Mesenchymal stem cell (in vitro differentiated cells and primary cell): ENCODE measurements around the gene DOK5.
A peak's percentile ranks its signal among the peaks of the same experiment; 100 is the strongest.

Experiments used
- DNase-seq: peaks from one replicate; pipeline ENCODE4 v3.0.0-alpha.2; 2013
- H2AFZ ChIP-seq: one replicate; pipeline ENCODE4 v1.6.1; 2013; ENCODE audit warnings: low read depth, mild to moderate bottlenecking, control low read depth, inconsistent platforms, low read length, moderate library complexity
- H2AK5ac ChIP-seq: 2 replicates; pipeline ENCODE4 v1.6.1; 2013; ENCODE audit warnings: low read length, moderate library complexity, mild to moderate bottlenecking, inconsistent platforms; ENCODE audit not compliant: severe bottlenecking
- H2BK120ac ChIP-seq: one replicate; pipeline ENCODE4 v1.6.1; 2013; ENCODE audit warnings: low read depth, mild to moderate bottlenecking, inconsistent platforms, low read length, moderate library complexity
- H2BK12ac ChIP-seq, 2 experiments: one replicate each; pipeline ENCODE4 v1.6.1; 2013; ENCODE audit warnings: inconsistent platforms in 2 of 2, low read length in 2 of 2, mild to moderate bottlenecking in 2 of 2, moderate library complexity in 2 of 2, control low read depth in 1 of 2
- H2BK15ac ChIP-seq: one replicate; pipeline ENCODE4 v1.6.1; 2013; ENCODE audit warnings: mild to moderate bottlenecking, low read depth, inconsistent platforms; ENCODE audit not compliant: poor library complexity, severe bottlenecking
- H2BK5ac ChIP-seq: 2 replicates; pipeline ENCODE4 v1.6.1; 2013; ENCODE audit warnings: low read depth, mild to moderate bottlenecking, low read length, control low read depth, inconsistent platforms; ENCODE audit not compliant: poor library complexity, severe bottlenecking
- H3K14ac ChIP-seq, 2 experiments: one replicate each; pipeline ENCODE4 v1.6.1; 2013; ENCODE audit warnings: inconsistent platforms in 2 of 2, low read length in 2 of 2, control low read depth in 1 of 2, mild to moderate bottlenecking in 1 of 2, moderate library complexity in 1 of 2
- H3K18ac ChIP-seq, 2 experiments: one replicate each; pipeline ENCODE4 v1.6.1; 2013; ENCODE audit warnings: inconsistent platforms in 2 of 2, low read length in 2 of 2, control low read depth in 1 of 2, low read depth in 1 of 2, mild to moderate bottlenecking in 1 of 2
- H3K23ac ChIP-seq, 2 experiments: one replicate each; pipeline ENCODE4 v1.6.1; 2013; ENCODE audit warnings: inconsistent platforms in 2 of 2, low read length in 2 of 2, mild to moderate bottlenecking in 2 of 2, moderate library complexity in 2 of 2, control low read depth in 1 of 2
- H3K27ac ChIP-seq: 2 replicates; pipeline ENCODE4 v1.5.1; 2013; ENCODE audit warnings: mild to moderate bottlenecking, moderate library complexity, low read length, control low read depth, inconsistent platforms; ENCODE audit not compliant: poor library complexity, severe bottlenecking
- H3K27me3 ChIP-seq, 2 experiments: 2 replicates each; pipeline versions ENCODE4 v1.6.1 to v1.7.0; 2013; ENCODE audit warnings: low read length in 2 of 2, mild to moderate bottlenecking in 2 of 2, moderate library complexity in 2 of 2, control low read depth in 1 of 2, inconsistent platforms in 1 of 2; ENCODE audit not compliant: control insufficient read depth in 1 of 2, insufficient read depth in 1 of 2
- H3K36me3 ChIP-seq, 2 experiments: 2 replicates each; pipeline versions ENCODE4 v1.6.1 to v1.7.0; 2013; ENCODE audit warnings: low read length in 2 of 2, control low read depth in 1 of 2, inconsistent platforms in 1 of 2, low read depth in 1 of 2, mild to moderate bottlenecking in 1 of 2; ENCODE audit not compliant: insufficient read depth in 2 of 2, control insufficient read depth in 1 of 2
- H3K4ac ChIP-seq, 2 experiments: one replicate each; pipeline ENCODE4 v1.6.1; 2013; ENCODE audit warnings: inconsistent platforms in 2 of 2, low read length in 2 of 2, mild to moderate bottlenecking in 2 of 2, moderate library complexity in 2 of 2, control low read depth in 1 of 2, low read depth in 1 of 2
- H3K4me1 ChIP-seq: 2 replicates; pipeline ENCODE4 v1.6.1; 2013; ENCODE audit warnings: low read depth, low read length, control low read depth; ENCODE audit not compliant: control insufficient read depth, insufficient read depth
- H3K4me2 ChIP-seq: 2 replicates; pipeline ENCODE4 v1.6.1; 2013; ENCODE audit warnings: low read length, mild to moderate bottlenecking, inconsistent platforms; ENCODE audit not compliant: poor library complexity, severe bottlenecking
- H3K4me3 ChIP-seq, 2 experiments: 2 replicates each; pipeline versions ENCODE4 v1.5.1 to v1.7.0; 2013; ENCODE audit warnings: low read length in 2 of 2, mild to moderate bottlenecking in 2 of 2, control low read depth in 1 of 2, low read depth in 1 of 2; ENCODE audit not compliant: insufficient read depth in 1 of 2
- H3K79me1 ChIP-seq: replicated peaks from 2 replicates; pipeline ENCODE4 v1.6.1; 2013; ENCODE audit warnings: mild to moderate bottlenecking, control low read depth, low read length, inconsistent platforms; ENCODE audit not compliant: poor library complexity, severe bottlenecking
- H3K9ac ChIP-seq: 2 replicates; pipeline ENCODE4 v1.7.0; 2013; ENCODE audit warnings: mild to moderate bottlenecking, low read length, moderate library complexity
- H3K9me3 ChIP-seq: 2 replicates; pipeline ENCODE4 v1.7.0; 2013; ENCODE audit warnings: mild to moderate bottlenecking, low read length; ENCODE audit not compliant: control insufficient read depth
- H4K8ac ChIP-seq: one replicate; pipeline ENCODE4 v1.6.1; 2013; ENCODE audit warnings: inconsistent platforms, mild to moderate bottlenecking, low read length, moderate library complexity
- H4K91ac ChIP-seq: one replicate; pipeline ENCODE4 v1.6.1; 2013; ENCODE audit warnings: mild to moderate bottlenecking, low read length, inconsistent platforms
- WGBS: methylation state at CpG from one replicate; pipeline ENCODE4 v1.1.7; 2013; ENCODE audit warnings: mixed read lengths; 5-methylcytosine and 5-hydroxymethylcytosine counted together

DOK5 gene

DNA sequence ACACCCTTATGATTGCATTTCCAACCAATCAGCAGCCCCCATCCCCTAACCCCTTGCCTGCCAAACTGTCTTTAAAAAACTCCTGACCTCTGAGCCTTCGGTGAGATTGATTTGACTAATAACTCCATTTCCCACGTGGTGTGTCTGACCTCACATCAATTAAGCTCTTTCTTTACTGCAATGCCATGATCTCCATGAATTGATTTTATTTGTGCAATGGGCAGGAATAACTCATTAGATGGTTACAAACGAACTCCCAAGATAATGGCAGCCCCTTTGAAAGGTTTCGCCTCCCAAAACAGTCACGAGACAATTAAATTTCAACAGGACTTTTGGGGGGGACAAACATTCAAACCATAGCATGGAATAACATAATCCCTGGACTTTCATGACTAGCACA lies 161.2 kb downstream of the DOK5 start:
- 68% methylated on average over 5 of the region's 5 CpGs for WGBS
- Histone ChIP-seq H4K91ac (no peak overlapping the region), H3K23ac (no peak overlapping the region)

DNA sequence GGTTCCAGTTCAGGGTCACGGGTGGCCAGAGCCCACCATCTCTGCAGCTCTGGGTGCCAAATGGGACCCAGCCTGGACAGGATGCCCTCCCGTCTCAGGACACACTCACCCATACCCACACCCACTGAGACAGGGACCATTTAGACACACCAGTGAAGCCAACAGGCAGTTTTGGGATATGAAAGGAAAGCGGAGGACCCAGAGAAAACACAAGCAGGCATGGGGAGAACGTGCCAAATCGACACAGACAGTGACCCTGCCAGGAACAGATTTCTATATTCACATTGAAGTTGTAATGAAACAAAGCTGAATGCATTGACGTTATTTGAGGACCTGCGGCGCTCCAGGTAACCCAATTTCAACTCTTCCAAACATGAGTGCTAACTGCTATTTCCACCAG lies 164.5 kb downstream of the DOK5 start:
- no peak overlapping the region for H4K8ac ChIP-seq
- no peak overlapping the region for H2BK12ac ChIP-seq
- no peak overlapping the region for H2BK15ac ChIP-seq
- no peak overlapping the region for H4K91ac ChIP-seq
- DNase-seq: no peak
- 86% methylated on average over 6 of the region's 8 CpGs for WGBS
- no peak overlapping the region for H3K27ac ChIP-seq
- H3K36me3 ChIP-seq: no peaks in the 10 kb centered on the region
- no peaks in the 10 kb centered on the region for H3K4me1 ChIP-seq
- no peak overlapping the region for H3K9ac ChIP-seq
- H3K23ac ChIP-seq: no peak overlapping the region
- no peak overlapping the region for H3K4me3 ChIP-seq
- H3K4me2 ChIP-seq: no peak overlapping the region
- H2BK5ac ChIP-seq: no peak overlapping the region
- no peaks in the 10 kb centered on the region for H3K27me3 ChIP-seq
- H3K4ac ChIP-seq: no peak overlapping the region
- H3K14ac ChIP-seq: no peak overlapping the region
- no peaks in the 10 kb centered on the region for H3K79me1 ChIP-seq
- no peak overlapping the region for H2AFZ ChIP-seq
- H2AK5ac ChIP-seq: no peak overlapping the region
- no peaks in the 10 kb centered on the region for H3K9me3 ChIP-seq
- no peak overlapping the region for H2BK120ac ChIP-seq
- no peak overlapping the region for H3K18ac ChIP-seq

More for the DNA sequence above, 161.2 kb downstream of the DOK5 start:
- H2BK5ac ChIP-seq: no peak overlapping the region
- H3K79me1 ChIP-seq: no peaks in the 10 kb centered on the region
- H3K27ac ChIP-seq: no peak overlapping the region
- no peak for DNase-seq
- no peaks in the 10 kb centered on the region for H3K9me3 ChIP-seq
- no peaks in the 10 kb centered on the region for H3K36me3 ChIP-seq
- H3K18ac ChIP-seq: no peak overlapping the region
- no peak overlapping the region for H3K4me3 ChIP-seq
- no peak overlapping the region for H2BK15ac ChIP-seq
- no peaks in the 10 kb centered on the region for H3K27me3 ChIP-seq
- no peak overlapping the region for H2AK5ac ChIP-seq
- H3K4me1 ChIP-seq: no peaks in the 10 kb centered on the region
- H4K8ac ChIP-seq: no peak overlapping the region
- no peak overlapping the region for H2BK12ac ChIP-seq
- no peak overlapping the region for H3K4ac ChIP-seq
- H3K9ac ChIP-seq: no peak overlapping the region
- H2BK120ac ChIP-seq: no peak overlapping the region
- no peak overlapping the region for H3K4me2 ChIP-seq
- H2AFZ ChIP-seq: no peak overlapping the region
- H3K14ac ChIP-seq: no peak overlapping the region

DNA sequence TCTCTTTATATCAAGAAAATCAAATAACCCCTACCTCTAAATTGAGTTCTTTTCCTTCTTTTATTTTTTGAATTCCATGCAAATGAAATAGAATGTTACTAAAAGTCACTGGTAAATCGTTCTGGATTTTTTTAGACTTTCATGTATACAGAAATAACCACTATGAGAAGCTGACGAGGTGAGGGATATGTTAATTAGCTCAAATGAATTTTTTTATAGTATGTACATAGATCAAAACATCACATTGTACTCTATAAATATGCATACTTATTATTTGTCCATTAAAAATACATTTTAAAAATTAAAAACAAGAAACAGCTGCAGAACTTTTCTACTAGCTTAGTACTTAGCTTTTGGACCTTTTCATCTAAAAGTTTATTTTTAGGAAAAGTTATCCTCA lies 165.4 kb downstream of the DOK5 start:
- Histone ChIP-seq H3K23ac (no peak overlapping the region), H3K9me3 (no peaks in the 10 kb centered on the region), H2BK120ac (no peak overlapping the region), H2BK5ac (no peak overlapping the region), H2AFZ (no peak overlapping the region), H3K79me1 (no peaks in the 10 kb centered on the region), H3K4me1 (no peaks in the 10 kb centered on the region), H3K4me2 (no peak overlapping the region), H3K9ac (no peak overlapping the region), H2AK5ac (no peak overlapping the region), H3K4me3 (no peak overlapping the region), H2BK12ac (no peak overlapping the region), H3K36me3 (no peaks in the 10 kb centered on the region), H3K4ac (no peak overlapping the region), H3K27me3 (no peaks in the 10 kb centered on the region), H3K18ac (no peak overlapping the region), H3K27ac (no peak overlapping the region), H3K14ac (no peak overlapping the region), H4K91ac (no peak overlapping the region), H2BK15ac (no peak overlapping the region), H4K8ac (no peak overlapping the region)
- no peak for DNase-seq
- no CpG with 5 or more reads among the region's 2 CpGs for WGBS

DNA sequence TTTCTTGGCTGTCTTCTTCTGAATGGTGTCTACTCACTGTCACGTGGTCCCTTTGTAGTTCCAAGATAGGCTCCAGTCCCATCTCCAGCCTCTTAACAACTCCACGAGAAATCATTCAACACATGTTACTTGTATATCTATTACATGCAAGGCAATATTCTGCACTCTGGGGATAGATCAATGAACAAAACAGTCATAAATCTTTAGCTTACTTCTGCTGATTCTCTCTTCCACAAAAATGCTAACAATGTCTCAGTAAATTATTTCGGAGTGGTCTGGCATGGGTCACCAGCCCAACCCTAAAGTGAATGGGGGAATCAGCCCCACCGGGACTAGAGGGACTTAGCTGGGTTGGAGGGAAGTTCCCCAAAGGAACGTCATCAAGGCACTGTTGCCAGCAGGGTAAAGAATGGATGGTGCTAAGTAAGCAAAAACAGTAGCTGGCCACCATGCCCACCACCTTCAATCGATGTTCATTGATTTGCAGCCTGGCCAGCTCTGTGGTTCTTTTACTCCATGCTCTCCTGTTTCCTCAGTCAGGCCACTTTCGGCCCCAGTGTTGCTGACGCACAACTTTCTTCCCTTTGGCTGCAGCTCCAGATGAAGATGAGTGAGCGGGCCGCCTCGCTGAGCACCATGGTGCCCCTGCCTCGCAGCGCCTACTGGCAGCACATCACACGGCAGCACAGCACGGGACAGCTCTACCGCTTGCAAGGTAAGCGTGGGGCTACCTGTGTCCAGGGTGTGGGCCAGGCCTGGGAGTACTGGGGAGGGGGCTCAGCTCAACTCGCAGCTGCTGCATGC lies 167.7 kb downstream of the DOK5 start:
- WGBS: 74% methylated on average over 18 of the region's 18 CpGs
- H2AK5ac ChIP-seq: no peak overlapping the region

More for the DNA sequence above, 167.7 kb downstream of the DOK5 start:
- Histone ChIP-seq H3K9ac (peak overlapping the region; percentile 39), H4K91ac (no peak overlapping the region), H4K8ac (peak overlapping the region; percentile 13), H2AFZ (no peak overlapping the region), H3K4me3 (peak overlapping the region in 1 of 2 experiments; percentile 62), H3K27ac (no peak overlapping the region), H3K79me1 (no peaks in the 10 kb centered on the region), H2BK120ac (no peak overlapping the region), H3K4me1 (no peaks in the 10 kb centered on the region), H3K18ac (no peak overlapping the region), H3K9me3 (no peaks in the 10 kb centered on the region), H2BK5ac (no peak overlapping the region), H2BK12ac (no peak overlapping the region), H3K14ac (no peak overlapping the region), H3K27me3 (no peaks in the 10 kb centered on the region), H3K23ac (no peak overlapping the region), H3K36me3 (no peaks in the 10 kb centered on the region), H2BK15ac (no peak overlapping the region), H3K4ac (no peak overlapping the region), H3K4me2 (no peak overlapping the region)
- no peak for DNase-seq
